ENCODE data around the gene PAAF1.

Gene PAAF1

DNA sequence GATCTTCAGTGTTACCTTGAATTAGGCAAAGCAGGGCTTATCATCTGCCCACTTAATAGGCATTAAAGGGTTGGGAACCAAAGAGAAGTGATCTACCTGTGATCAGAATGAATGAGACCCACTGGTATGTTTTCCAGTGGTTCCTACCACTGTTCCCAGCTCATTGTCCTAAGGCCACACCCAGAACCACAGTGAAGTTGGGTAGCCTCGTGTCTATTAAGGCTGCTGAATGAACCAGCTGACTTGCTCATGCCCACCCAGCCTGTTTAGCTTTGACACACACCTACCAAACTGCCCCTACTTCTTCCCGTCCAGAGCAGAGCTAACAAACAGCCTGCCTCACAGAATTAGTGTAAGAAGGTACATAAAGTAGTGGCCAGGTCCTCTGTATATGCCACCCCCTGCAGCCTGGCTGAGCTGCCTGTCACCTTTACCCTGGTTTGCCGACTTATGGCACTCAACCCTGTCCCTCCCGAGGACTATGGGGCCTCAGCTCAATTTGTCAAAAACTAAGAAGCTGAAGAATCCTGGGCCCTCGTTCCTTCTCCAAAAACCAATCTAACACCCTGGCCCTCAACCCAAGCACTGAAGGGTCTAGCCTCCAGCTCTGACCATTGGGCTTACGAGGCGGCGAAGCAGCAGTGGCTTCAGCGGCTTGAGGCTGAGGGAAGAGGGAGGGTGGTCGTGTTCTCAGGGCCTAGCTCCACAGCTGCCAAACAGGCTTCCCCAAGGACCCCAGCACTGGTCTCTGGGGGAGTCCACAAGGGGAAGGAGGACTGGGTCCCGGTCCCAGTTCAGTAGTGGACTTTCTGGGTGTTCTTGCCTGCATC, 96.0 kb downstream of the PAAF1 start:
- no peak for DNase-seq (ENCODE audit: low spot score)

- DNase-seq (ENCODE audit: low spot score): no peak
These were observed 98.0 kb downstream of the PAAF1 start for GRCh38 chr11:73974604-73975478.

- DNase-seq (ENCODE audit: low spot score): no peak
These were observed 98.6 kb downstream of the PAAF1 start for GRCh38 chr11:73975479-73975757.

DNA sequence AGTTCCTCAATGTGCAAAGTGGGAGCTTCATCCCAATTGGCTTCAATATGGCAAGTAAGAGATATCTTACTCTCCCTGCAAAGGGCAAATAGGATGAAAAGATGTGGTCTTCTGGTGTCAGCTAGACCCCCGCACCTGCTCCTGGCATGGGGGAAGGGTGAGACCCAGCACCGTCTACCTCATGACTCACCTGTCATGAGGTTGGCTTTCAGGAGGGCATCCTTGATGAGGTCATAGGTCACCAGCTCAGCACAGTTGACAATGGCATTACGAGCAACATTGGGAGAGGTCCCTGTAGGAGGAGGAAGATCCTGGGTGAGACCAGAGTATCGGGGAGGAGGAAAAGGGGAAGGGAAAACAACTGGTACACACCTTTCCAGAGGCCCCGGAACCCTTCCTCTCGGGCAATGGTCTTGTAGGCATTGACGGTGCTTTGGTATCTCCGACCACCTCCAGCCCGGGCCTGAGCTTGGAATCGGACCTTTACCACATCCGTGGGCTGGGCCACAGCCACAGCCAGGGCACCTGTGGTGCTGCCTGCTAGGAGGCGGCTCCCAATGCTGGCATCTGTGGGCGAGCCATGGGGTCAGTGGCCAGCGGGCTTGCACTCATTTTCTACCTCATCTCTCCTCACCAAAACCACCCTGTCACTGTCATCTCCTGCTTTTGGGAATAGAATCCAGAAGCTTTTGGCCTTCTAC, 99.8 kb downstream of the PAAF1 start:
- DNase-seq (ENCODE audit: low spot score): no peak

- DNase-seq (ENCODE audit: low spot score): no peak
These were observed 101.2 kb downstream of the PAAF1 start for GRCh38 chr11:73977856-73978519.

- no peak for DNase-seq (ENCODE audit: low spot score)
These were observed 101.8 kb downstream of the PAAF1 start for GRCh38 chr11:73978576-73979086.

GRCh38 chr11:73980001-73980961, 103.5 kb downstream of the PAAF1 start:
- no peak for DNase-seq (ENCODE audit: low spot score)

Data from COLO829 (cell line).